ENCODE data around the gene COL23A1. TPM values are rescaled to one million over a fixed set of nuclear protein-coding genes. Genes with fewer than 3 reads are reported as not detected.
"Not testable (repeated sequence)": the region's sequence is repeated elsewhere in the genome, so short reads cannot be mapped to it uniquely, and the experiment has no call there.

Gene COL23A1
- total RNA-seq, 1 donor from 2014 or later = 2.9 TPM

- Mint-ChIP-seq H3K36me3 (ENCODE audit: unreplicated experiment) (no peaks in the 10 kb centered on the region), H3K27me3 (ENCODE audit: unreplicated experiment) (peaks cover 6% of the 10 kb centered on the region), H3K4me1 (ENCODE audit: low read depth, unreplicated experiment) (peaks cover 8% of the 10 kb centered on the region), H3K4me3 (ENCODE audit: unreplicated experiment) (no peak overlapping the region), H3K9me3 (ENCODE audit: unreplicated experiment) (peaks cover 12% of the 10 kb centered on the region), H3K27ac (ENCODE audit: unreplicated experiment) (no peak overlapping the region)
- no peak for DNase-seq
- no peak for TF ChIP-seq CTCF (IDR thresholded peaks at IDR 0.05; ENCODE audit: partially characterized antibody, unreplicated experiment)
Measured at GRCh38 chr5:178201221-178201926, 388.8 kb downstream of the COL23A1 start.

- H3K27ac Mint-ChIP-seq (ENCODE audit: unreplicated experiment) = no peak overlapping the region
- no peak overlapping the region for H3K4me3 Mint-ChIP-seq (ENCODE audit: unreplicated experiment)
- H3K4me1 Mint-ChIP-seq (ENCODE audit: low read depth, unreplicated experiment) = no peaks in the 10 kb centered on the region
- no peaks in the 10 kb centered on the region for H3K36me3 Mint-ChIP-seq (ENCODE audit: unreplicated experiment)
- peaks cover 6% of the 10 kb centered on the region for H3K9me3 Mint-ChIP-seq (ENCODE audit: unreplicated experiment)
- H3K27me3 Mint-ChIP-seq (ENCODE audit: unreplicated experiment) = peaks cover 6% of the 10 kb centered on the region
- DNase-seq = no peak
- no peak for TF ChIP-seq CTCF (IDR thresholded peaks at IDR 0.05; ENCODE audit: partially characterized antibody, unreplicated experiment)
Measured at GRCh38 chr5:178199581-178200434, 390.4 kb downstream of the COL23A1 start.

- Mint-ChIP-seq H3K27ac (ENCODE audit: unreplicated experiment) (no peak overlapping the region), H3K4me1 (ENCODE audit: low read depth, unreplicated experiment) (no peaks in the 10 kb centered on the region), H3K4me3 (ENCODE audit: unreplicated experiment) (no peak overlapping the region), H3K27me3 (ENCODE audit: unreplicated experiment) (peaks cover 3% of the 10 kb centered on the region), H3K9me3 (ENCODE audit: unreplicated experiment) (peaks cover 2% of the 10 kb centered on the region), H3K36me3 (ENCODE audit: unreplicated experiment) (no peaks in the 10 kb centered on the region)
- TF ChIP-seq CTCF (IDR thresholded peaks at IDR 0.05; ENCODE audit: partially characterized antibody, unreplicated experiment) = no peak
- DNase-seq = no peak
Measured at GRCh38 chr5:178198706-178199105, 391.5 kb downstream of the COL23A1 start.

GRCh38 chr5:178198151-178198550, 392.0 kb downstream of the COL23A1 start:
- not testable (repeated sequence) for H3K36me3 Mint-ChIP-seq (ENCODE audit: unreplicated experiment); H3K9me3 Mint-ChIP-seq (ENCODE audit: unreplicated experiment); DNase-seq; H3K27me3 Mint-ChIP-seq (ENCODE audit: unreplicated experiment); H3K27ac Mint-ChIP-seq (ENCODE audit: unreplicated experiment); H3K4me1 Mint-ChIP-seq (ENCODE audit: low read depth, unreplicated experiment); H3K4me3 Mint-ChIP-seq (ENCODE audit: unreplicated experiment)

GRCh38 chr5:178196986-178197385, 393.2 kb downstream of the COL23A1 start:
- Mint-ChIP-seq H3K27ac (ENCODE audit: unreplicated experiment) (no peak overlapping the region), H3K36me3 (ENCODE audit: unreplicated experiment) (peaks cover 4% of the 10 kb centered on the region), H3K9me3 (ENCODE audit: unreplicated experiment) (peaks cover 4% of the 10 kb centered on the region), H3K27me3 (ENCODE audit: unreplicated experiment) (peaks cover 3% of the 10 kb centered on the region), H3K4me1 (ENCODE audit: low read depth, unreplicated experiment) (no peaks in the 10 kb centered on the region), H3K4me3 (ENCODE audit: unreplicated experiment) (no peak overlapping the region)
- peak; percentile 54 for DNase-seq
- TF ChIP-seq CTCF (IDR thresholded peaks at IDR 0.05; ENCODE audit: partially characterized antibody, unreplicated experiment) = peak; percentile 57

Data from glutamatergic neuron (in vitro differentiated cells).